H1 (cell line): ENCODE measurements around the gene OSR1. TPM values are rescaled to one million over a fixed set of nuclear protein-coding genes. Genes with fewer than 3 reads are reported as not detected.

Experiments used
- CTCF ChIA-PET: fragments of 300-600 bp; sonication (Branson Sonifier 250); formaldehyde crosslinking; loops from one replicate; lab custom pipeline; 2021; ENCODE audit not compliant: partially characterized antibody; lab: Charles Lee
- POLR2A ChIA-PET: fragments of 300-600 bp; sonication (Branson Sonifier 250); formaldehyde crosslinking; loops from one replicate; lab custom pipeline; 2021; ENCODE audit warnings: inconsistent platforms; ENCODE audit not compliant: partially characterized antibody; lab: Charles Lee
- DNase-seq, 2 experiments: peaks; one replicate each; pipeline versions ENCODE4 v3.0.0 to v3.0.0-alpha.2; 2010 to 2022; ENCODE audit warnings: low spot score in 2 of 2, low read depth in 1 of 2, mixed read lengths in 1 of 2
- FAIRE-seq: peaks from 2 replicates; lab custom pipeline; 2011; peaks lifted over from hg19 to GRCh38; lab: Jason Lieb, UNC
- H2AFZ ChIP-seq: 2 replicates; pipeline ENCODE4 v1.8.1; 2012; ENCODE audit warnings: low read length, inconsistent platforms
- H2AK5ac ChIP-seq: 2 replicates; pipeline ENCODE4 v1.6.1; 2013; ENCODE audit warnings: low read depth, low read length
- H2BK120ac ChIP-seq: replicated peaks from 2 replicates; pipeline ENCODE3; 2013; ENCODE audit warnings: low read depth, low read length, inconsistent platforms
- H2BK12ac ChIP-seq: 2 replicates; pipeline ENCODE4 v1.6.1; 2013; ENCODE audit warnings: low read depth, low read length
- H2BK15ac ChIP-seq: 2 replicates; pipeline ENCODE4 v1.6.1; 2013; ENCODE audit warnings: low read length
- H2BK20ac ChIP-seq: 2 replicates; pipeline ENCODE4 v1.6.1; 2013; ENCODE audit warnings: low read length
- H2BK5ac ChIP-seq: 2 replicates; pipeline ENCODE4 v1.6.1; 2013; ENCODE audit warnings: low read depth, low read length
- H3K14ac ChIP-seq: 2 replicates; pipeline ENCODE4 v1.6.1; 2013; ENCODE audit warnings: inconsistent platforms; ENCODE audit not compliant: insufficient read length
- H3K18ac ChIP-seq: 2 replicates; pipeline ENCODE4 v1.6.1; 2013; ENCODE audit warnings: low read length; ENCODE audit errors: extremely low read depth
- H3K23ac ChIP-seq: 2 replicates; pipeline ENCODE4 v1.6.1; 2013; ENCODE audit warnings: inconsistent platforms; ENCODE audit not compliant: insufficient read length
- H3K23me2 ChIP-seq: 2 replicates; pipeline ENCODE4 v1.6.1; 2013; ENCODE audit warnings: low read depth, low read length
- H3K27ac ChIP-seq: 2 replicates; pipeline ENCODE4 v1.6.1; 2011; ENCODE audit warnings: low read depth, low read length, inconsistent platforms
- H3K27me3 ChIP-seq, 4 experiments: replicated peaks in 1 of 4; 1 replicate in 1 of 4; 2 replicates in 3 of 4; pipeline versions ENCODE4 v1.6.1 to v1.8.1; 2011 to 2013; ENCODE audit warnings: low read length in 3 of 4, mild to moderate bottlenecking in 3 of 4, inconsistent platforms in 2 of 4, mixed read lengths in 2 of 4, moderate library complexity in 1 of 4; ENCODE audit not compliant: control insufficient read depth in 3 of 4, insufficient read depth in 3 of 4; ENCODE audit errors: extremely low read depth in 1 of 4
- H3K36me3 ChIP-seq, 4 experiments: 2 replicates each; pipeline versions ENCODE4 v1.6.1 to v1.8.1; 2011 to 2013; ENCODE audit warnings: mild to moderate bottlenecking in 4 of 4, low read length in 3 of 4, moderate library complexity in 2 of 4, control low read depth in 1 of 4, inconsistent platforms in 1 of 4; ENCODE audit not compliant: insufficient read depth in 4 of 4, control insufficient read depth in 2 of 4
- H3K4ac ChIP-seq: replicated peaks from 2 replicates; pipeline ENCODE3; 2013; ENCODE audit warnings: low read length, low read depth, mixed read lengths, inconsistent platforms; ENCODE audit not compliant: insufficient read length
- H3K4me1 ChIP-seq, 4 experiments: replicated peaks in 1 of 4; 1 replicate in 1 of 4; 2 replicates in 3 of 4; pipeline versions ENCODE4 v1.6.1 to v1.8.1; 2011 to 2013; ENCODE audit warnings: low read length in 3 of 4, inconsistent platforms in 2 of 4, mixed read lengths in 1 of 4; ENCODE audit not compliant: insufficient read depth in 4 of 4, control insufficient read depth in 3 of 4
- H3K4me2 ChIP-seq, 2 experiments: 2 replicates each; pipeline versions ENCODE4 v1.6.1 to v1.8.1; 2011 to 2013; ENCODE audit warnings: low read depth in 2 of 2, low read length in 2 of 2, control low read depth in 1 of 2, inconsistent platforms in 1 of 2, mild to moderate bottlenecking in 1 of 2; ENCODE audit not compliant: insufficient read depth in 1 of 2
- H3K4me3 ChIP-seq, 4 experiments: fragments of 200-600, 300-600 bp in 1 of 4; sonication (generic), shearing (Covaris generic), sonication (Bioruptor Twin) in 1 of 4; 2 replicates each; pipeline versions ENCODE4 v1.5.1 to v1.8.1; 2011 to 2016; ENCODE audit warnings: low read length in 4 of 4, low read depth in 3 of 4, control low read depth in 2 of 4, inconsistent platforms in 2 of 4, mild to moderate bottlenecking in 2 of 4, mixed read lengths in 1 of 4, moderate library complexity in 1 of 4; ENCODE audit not compliant: insufficient read depth in 2 of 4; ENCODE audit errors: extremely low read depth in 1 of 4
- H3K56ac ChIP-seq: replicated peaks from 2 replicates; pipeline ENCODE3; 2013; ENCODE audit warnings: low read depth, mild to moderate bottlenecking, mixed read lengths, low read length, inconsistent platforms; ENCODE audit not compliant: insufficient read length
- H3K79me1 ChIP-seq: 2 replicates; pipeline ENCODE4 v1.6.1; 2013; ENCODE audit warnings: low read depth, low read length, control low read depth
- H3K79me2 ChIP-seq, 2 experiments: 2 replicates each; pipeline versions ENCODE4 v1.6.1 to v1.8.1; 2012 to 2013; ENCODE audit warnings: low read length in 2 of 2, mild to moderate bottlenecking in 2 of 2, inconsistent platforms in 1 of 2; ENCODE audit not compliant: insufficient read depth in 2 of 2, control insufficient read depth in 1 of 2
- H3K9ac ChIP-seq, 4 experiments: replicated peaks in 1 of 4; 1 replicate in 1 of 4; 2 replicates in 3 of 4; pipeline versions ENCODE4 v1.6.1 to v1.8.1; 2011 to 2013; ENCODE audit warnings: low read depth in 3 of 4, low read length in 3 of 4, control low read depth in 2 of 4, mild to moderate bottlenecking in 2 of 4, moderate library complexity in 2 of 4, inconsistent platforms in 1 of 4; ENCODE audit errors: extremely low read depth in 1 of 4
- H3K9me3 ChIP-seq, 2 experiments: 2 replicates each; pipeline versions ENCODE4 v1.6.1 to v1.8.1; 2012 to 2013; ENCODE audit warnings: mild to moderate bottlenecking in 2 of 2, moderate library complexity in 2 of 2, control low read depth in 1 of 2, inconsistent platforms in 1 of 2, low read depth in 1 of 2, low read length in 1 of 2, mixed read lengths in 1 of 2; ENCODE audit not compliant: insufficient read depth in 2 of 2
- H4K20me1 ChIP-seq, 2 experiments: replicated peaks in 1 of 2; 2 replicates each; pipeline versions ENCODE3 to v1.8.1; 2011 to 2013; ENCODE audit warnings: inconsistent platforms in 2 of 2, low read length in 2 of 2, mild to moderate bottlenecking in 1 of 2; ENCODE audit not compliant: insufficient read depth in 2 of 2, control insufficient read depth in 1 of 2
- H4K5ac ChIP-seq: 2 replicates; pipeline ENCODE4 v1.6.1; 2013; ENCODE audit warnings: low read length, low read depth, mixed read lengths, inconsistent platforms; ENCODE audit not compliant: insufficient read length
- H4K8ac ChIP-seq: 2 replicates; pipeline ENCODE4 v1.8.0; 2013; ENCODE audit warnings: mild to moderate bottlenecking, moderate library complexity, low read length, inconsistent platforms; ENCODE audit not compliant: insufficient read depth; ENCODE audit errors: extremely low read depth
- H4K91ac ChIP-seq: replicated peaks from 2 replicates; pipeline ENCODE3; 2013; ENCODE audit warnings: low read length, mixed read lengths, inconsistent platforms; ENCODE audit not compliant: insufficient read length
- CTCF ChIP-seq, 3 experiments: IDR thresholded peaks; 1 replicate in 2 of 3; 2 replicates in 1 of 3; pipeline versions ENCODE4 v1.5.1 to v1.6.1; 2011; ENCODE audit warnings: low read length in 3 of 3, mild to moderate bottlenecking in 3 of 3, inconsistent platforms in 2 of 3, low read depth in 1 of 3, moderate library complexity in 1 of 3; ENCODE audit not compliant: insufficient read depth in 1 of 3; ENCODE audit errors: control extremely low read depth in 1 of 3
- HDAC2 ChIP-seq, 2 experiments: fragments of 300-600 bp in 1 of 2; sonication (generic) in 1 of 2; IDR thresholded peaks; 2 replicates each; pipeline ENCODE4 v1.6.1; 2011 to 2012; ENCODE audit warnings: low read depth in 2 of 2, low read length in 2 of 2, mild to moderate bottlenecking in 2 of 2, moderate library complexity in 2 of 2, borderline replicate concordance in 1 of 2, inconsistent platforms in 1 of 2
- KDM5A ChIP-seq: fragments of 200-600 bp; IDR thresholded peaks from 2 replicates; pipeline ENCODE4 v1.7.1; 2012; ENCODE audit warnings: mild to moderate bottlenecking, low read length, inconsistent platforms, mixed read lengths
- POU5F1 ChIP-seq: IDR thresholded peaks from 2 replicates; pipeline ENCODE4 v1.6.1; 2011; ENCODE audit warnings: low read depth, mild to moderate bottlenecking, low read length, moderate library complexity
- WGBS, 2 experiments: shearing (Covaris generic) in 1 of 2; methylation state at CpG; one replicate each; pipeline versions ENCODE4 v1.1.6 to v1.1.7; 2013 to 2015; ENCODE audit warnings: low lambda C conversion rate in 2 of 2, mixed read lengths in 2 of 2, inconsistent platforms in 1 of 2, low coverage in 1 of 2, missing lambda C conversion rate in 1 of 2; ENCODE audit not compliant: insufficient replicate concordance in 2 of 2, insufficient coverage in 1 of 2, insufficient read length in 1 of 2; ENCODE audit errors: extremely low coverage in 1 of 2, missing lambda C conversion rate in 1 of 2; 5-methylcytosine and 5-hydroxymethylcytosine counted together
- polyA plus RNA-seq, 7 experiments: library from polyadenylated mRNA; depleted of rRNA in 3 of 7; stranded (reverse) in 5 of 7; unstranded in 2 of 7; fragments of >200 nt in 5 of 7; fragments of 200-250 nt in 2 of 7; gene quantifications; 1 replicate in 5 of 7; 2 replicates in 1 of 7; 4 replicates in 1 of 7; pipeline versions ENCODE4 v1.2.1 to v1.2.3, GENCODE V29; 2011 to 2013; ENCODE audit warnings: missing spikeins in 2 of 7, mixed read lengths in 2 of 7
- total RNA-seq: library from RNA; stranded (reverse); fragmentation: NEBNext Ultra II Directional; extraction: Animal tissue kit (Norgen Biotek cat#: 25700); gene quantifications from 2 replicates; pipeline ENCODE4 v1.2.1, GENCODE V29; 2021

OSR1 gene
- total and polyA plus RNA-seq, 2 of the 8 experiments (the other 6 are each of a cell fraction or from before 2014, with no cell fraction given): 0.05 to 0.22 TPM

GRCh38 chr2:19367326-19367725, 8.9 kb upstream of the OSR1 start:
- Histone ChIP-seq H2AFZ (no peak overlapping the region), H3K36me3 (no peaks in the 10 kb centered on the region), H3K4me3 (no peak overlapping the region), H3K23ac (no peak overlapping the region), H2BK12ac (no peak overlapping the region), H3K79me2 (no peaks in the 10 kb centered on the region), H3K56ac (no peak overlapping the region), H3K4me1 (peaks cover 0 to 5% (median 1%) of the 10 kb centered on the region in 4 experiments; a peak in 4 of 7 replicates), H4K8ac (no peak overlapping the region), H3K14ac (no peak overlapping the region), H4K20me1 (peaks cover 0 to 3% of the 10 kb centered on the region in 2 experiments), H4K91ac (no peak overlapping the region), H2BK15ac (no peak overlapping the region), H3K4me2 (no peak overlapping the region), H3K9me3 (no peaks in the 10 kb centered on the region), H3K4ac (no peak overlapping the region), H2BK20ac (no peak overlapping the region), H3K18ac (no peak overlapping the region), H2AK5ac (no peak overlapping the region), H3K27ac (no peak overlapping the region), H2BK120ac (no peak overlapping the region), H3K23me2 (0 out of 2 replicates have a peak, but pooled peaks cover 2% of the 10 kb centered on the region), H3K27me3 (peaks cover 20 to 38% (median 28%) of the 10 kb centered on the region in 4 experiments), H2BK5ac (no peak overlapping the region), H3K9ac (no peak overlapping the region), H3K79me1 (no peaks in the 10 kb centered on the region; the same call in 1 of the 2 replicates), H4K5ac (no peak overlapping the region)
- no peak for FAIRE-seq
- ChIA-PET CTCF (interaction anchor here (0.6 to 4.5 kb wide), 8 partner anchors 17 to 497 kb away, joined by 3 to 55 read pairs (median 7); no protein-coding TSS in a partner anchor), POLR2A (no interaction called here)
- DNase-seq: no peak
- 92% methylated on average over 5 of the region's 5 CpGs; no CpG with 5 or more reads in 1 of the 2 experiments for WGBS, 2 experiments
- TF ChIP-seq HDAC2 (IDR thresholded peaks at IDR 0.05; ENCODE audit: borderline replicate concordance in 1 of 2, low read depth in 2 of 2, low read length in 2 of 2) (no peak), CTCF (IDR thresholded peaks at IDR 0.05; ENCODE audit: control extremely low read depth in 1 of 3, insufficient read depth in 1 of 3, low read depth in 1 of 3, low read length in 3 of 3) (no peak), POU5F1 (no peak), KDM5A (no peak)
